Thyroid gland (tissue), 4 donors: ENCODE results near the gene PROKR1. TPM values are rescaled to one million over a fixed set of nuclear protein-coding genes. Genes with fewer than 3 reads are reported as not detected.
"Not testable (repeated sequence)": the region's sequence is repeated elsewhere in the genome, so short reads cannot be mapped to it uniquely, and the experiment has no call there.

ENCODE experiments used
- DNase-seq, 2 donors: peaks; one replicate each; pipeline ENCODE4 v3.0.0-alpha.2; 2019
- H3K27ac ChIP-seq, 3 donors: fragments of 200-600 bp; sonication (generic); 1 replicate in 2 of 3; 2 replicates in 1 of 3; pipeline ENCODE4 v1.5.1; 2016 to 2019; ENCODE audit warnings: mild to moderate bottlenecking in 1 of 3, moderate library complexity in 1 of 3
- H3K27me3 ChIP-seq: fragments of 200-600 bp; sonication (generic); one replicate; pipeline ENCODE4 v1.5.1; 2019
- H3K36me3 ChIP-seq, 2 donors: fragments of 200-600 bp; sonication (generic); one replicate each; pipeline ENCODE4 v1.5.1; 2016 to 2019
- H3K4me1 ChIP-seq, 2 donors: fragments of 200-600 bp; sonication (generic); one replicate each; pipeline ENCODE4 v1.5.1; 2017 to 2019
- H3K4me3 ChIP-seq, 3 donors: fragments of 200-600 bp; sonication (generic); replicated peaks in 1 of 3; 1 replicate in 2 of 3; 2 replicates in 1 of 3; pipeline ENCODE4 v1.5.1; 2016; ENCODE audit warnings: mild to moderate bottlenecking in 1 of 3
- H3K9me3 ChIP-seq: fragments of 200-600 bp; sonication (generic); one replicate; pipeline ENCODE4 v1.5.1; 2017
- CTCF ChIP-seq, 6 experiments: fragments of 200-600 bp in 3 of 6; fragments of 450-650 bp in 3 of 6; sonication (generic) in 3 of 6; IDR thresholded peaks; one replicate each; pipeline ENCODE4 v1.5.1; 2016 to 2019; ENCODE audit warnings: antibody characterized with exemption in 6 of 6, mild to moderate bottlenecking in 2 of 6, inconsistent platforms in 1 of 6, moderate library complexity in 1 of 6
- POLR2A ChIP-seq, 2 donors: fragments of 450-650 bp; IDR thresholded peaks; one replicate each; pipeline ENCODE4 v1.6.1; 2017; ENCODE audit warnings: antibody characterized with exemption in 2 of 2, mild to moderate bottlenecking in 2 of 2, moderate library complexity in 1 of 2
- WGBS, 2 donors: methylation state at CpG; one replicate each; pipeline ENCODE4 v1.1.5; 2017; 5-methylcytosine and 5-hydroxymethylcytosine counted together
- intact Hi-C: fragments of 100-400 bp; cut with DNase I; formaldehyde crosslinking; loops from one replicate; pipeline ENCODE4 v1.15.1; 2023
- total RNA-seq, 4 donors: library from RNA; depleted of rRNA; stranded (reverse); fragments of >200 nt; gene quantifications; one replicate each; pipeline ENCODE4 v1.2.3, GENCODE V29; 2016

The PROKR1 gene
- total RNA-seq, 4 donors from 2014 or later: not detected

DNA sequence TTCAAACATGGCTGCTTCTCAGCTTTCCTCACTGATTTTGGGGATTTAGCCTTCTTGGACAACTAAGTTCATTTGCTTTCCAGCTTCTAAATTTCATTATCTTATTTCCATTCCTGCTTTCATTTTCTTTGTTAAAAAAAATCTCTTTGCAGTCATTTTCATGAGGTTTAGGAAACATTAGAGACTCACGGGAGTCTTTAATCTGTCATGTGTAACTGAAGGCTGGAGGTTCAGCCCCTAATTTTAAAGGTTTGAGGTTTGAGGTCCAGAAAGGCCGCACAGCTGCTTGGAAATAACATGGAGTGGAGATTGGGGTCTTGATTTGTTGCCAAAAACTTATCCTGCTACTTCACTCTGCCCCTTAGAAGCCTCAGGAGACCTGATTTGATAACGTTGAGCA is 30.3 kb downstream of the PROKR1 start:
- H3K27me3 ChIP-seq: no peaks in the 10 kb centered on the region
- no peaks in the 10 kb centered on the region for H3K36me3 ChIP-seq
- no peaks in the 10 kb centered on the region for H3K9me3 ChIP-seq
- DNase-seq: no peak
- intact Hi-C loops: no loop called here
- no peak overlapping the region for H3K27ac ChIP-seq
- no peak overlapping the region for H3K4me3 ChIP-seq
- WGBS, 2 donors: 67 to 74% methylated on average over 3 of the region's 3 CpGs
- TF ChIP-seq POLR2A (IDR thresholded peaks at IDR 0.05): no peak
- TF ChIP-seq CTCF (IDR thresholded peaks at IDR 0.05): no peak
- H3K4me1 ChIP-seq: no peaks in the 10 kb centered on the region

DNA sequence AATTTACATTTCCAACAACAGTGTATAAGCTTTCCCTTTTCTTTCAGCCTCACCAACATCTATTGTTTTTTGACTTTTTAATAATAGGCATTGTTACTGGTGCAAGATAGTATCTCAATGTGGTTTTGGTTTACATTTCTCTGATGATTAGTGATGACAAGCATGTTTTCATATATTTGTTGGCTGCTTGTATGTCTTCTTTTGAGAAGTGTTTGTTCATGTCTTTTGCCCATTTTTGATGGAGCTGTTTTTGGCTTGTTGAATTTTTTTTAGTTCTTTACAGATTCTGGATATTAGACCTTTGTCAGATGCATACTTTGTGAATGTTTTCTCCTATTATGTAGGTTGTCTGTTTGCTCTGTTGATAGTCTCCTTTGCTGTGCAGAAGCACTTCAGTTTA is 32.1 kb downstream of the PROKR1 start:
- Histone ChIP-seq H3K4me1 (no peaks in the 10 kb centered on the region), H3K36me3 (no peaks in the 10 kb centered on the region), H3K9me3 (no peaks in the 10 kb centered on the region), H3K4me3 (no peak overlapping the region), H3K27me3 (no peaks in the 10 kb centered on the region), H3K27ac (no peak overlapping the region)
- DNase-seq: no peak
- TF ChIP-seq CTCF (IDR thresholded peaks at IDR 0.05) (no peak), POLR2A (IDR thresholded peaks at IDR 0.05) (no peak)
- intact Hi-C loops: no loop called here

GRCh38 chr2:68677837-68678236 is 34.5 kb downstream of the PROKR1 start:
- H3K4me1 ChIP-seq, H3K27me3 ChIP-seq, H3K4me3 ChIP-seq, H3K27ac ChIP-seq, H3K36me3 ChIP-seq, intact Hi-C loops, DNase-seq, H3K9me3 ChIP-seq: not testable (repeated sequence)
- WGBS, 2 donors: 91 to 97% methylated on average over 3 of the region's 3 CpGs

DNA sequence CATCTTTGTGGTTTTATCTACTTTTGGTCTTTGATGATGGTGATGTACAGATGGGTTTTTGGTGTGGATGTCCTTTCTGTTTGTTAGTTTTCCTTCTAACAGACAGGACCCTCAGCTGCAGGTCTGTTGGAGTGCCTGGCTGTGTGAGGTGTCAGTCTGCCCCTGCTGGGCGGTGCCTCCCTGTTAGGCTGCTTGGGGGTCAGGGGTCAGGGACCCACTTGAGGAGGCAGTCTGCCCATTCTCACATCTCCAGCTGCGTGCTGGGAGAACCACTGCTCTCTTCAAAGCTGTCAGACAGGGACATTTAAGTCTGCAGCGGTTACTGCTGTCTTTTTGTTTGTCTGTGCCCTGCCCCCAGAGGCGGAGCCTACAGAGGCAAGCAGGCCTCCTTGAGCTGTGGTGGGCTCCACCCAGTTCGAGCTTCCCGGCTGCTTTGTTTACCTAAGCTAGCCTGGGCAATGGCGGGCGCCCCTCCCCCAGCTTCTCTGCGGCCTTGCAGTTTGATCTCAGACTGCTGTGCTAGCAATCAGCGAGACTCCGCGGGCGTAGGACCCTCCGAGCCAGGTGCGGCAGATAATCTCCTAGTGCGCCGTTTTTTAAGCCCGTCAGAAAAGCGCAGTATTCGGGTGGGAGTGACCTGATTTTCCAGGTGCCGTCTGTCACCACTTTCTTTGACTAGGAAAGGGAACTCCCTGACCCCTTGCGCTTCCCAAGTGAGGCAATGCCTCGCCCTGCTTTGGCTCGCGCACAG is 36.0 kb downstream of the PROKR1 start:
- intact Hi-C loops: not testable (repeated sequence)
- DNase-seq: peak; percentile 23 to 36

DNA sequence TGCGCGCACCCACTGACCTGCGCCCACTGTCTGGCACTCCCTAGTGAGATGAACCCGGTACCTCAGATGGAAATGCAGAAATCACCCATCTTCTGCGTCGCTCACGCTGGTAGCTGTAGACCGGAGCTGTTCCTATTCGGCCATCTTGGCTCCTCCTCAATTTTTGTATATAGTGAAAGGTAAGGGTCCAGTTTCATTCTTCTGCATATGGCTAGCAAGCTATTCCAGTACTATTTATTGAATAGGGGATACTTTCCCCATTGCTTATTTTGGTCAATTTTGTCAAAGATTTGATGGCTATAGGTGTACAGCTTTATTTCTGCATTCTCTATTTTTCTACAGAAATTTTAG is 36.5 kb downstream of the PROKR1 start:
- DNase-seq, intact Hi-C loops, H3K4me3 ChIP-seq, H3K9me3 ChIP-seq, H3K27me3 ChIP-seq, H3K36me3 ChIP-seq, H3K27ac ChIP-seq, H3K4me1 ChIP-seq: not testable (repeated sequence)
- WGBS, 2 donors: 94 to 99% methylated on average over 9 of the region's 9 CpGs

More for the DNA sequence above, 36.0 kb downstream of the PROKR1 start:
- H3K27ac ChIP-seq, H3K4me3 ChIP-seq, H3K27me3 ChIP-seq, H3K4me1 ChIP-seq, H3K9me3 ChIP-seq, H3K36me3 ChIP-seq: not testable (repeated sequence)
- WGBS, 2 donors: 46 to 71% methylated on average over 15 to 19 of the region's 25 CpGs

DNA sequence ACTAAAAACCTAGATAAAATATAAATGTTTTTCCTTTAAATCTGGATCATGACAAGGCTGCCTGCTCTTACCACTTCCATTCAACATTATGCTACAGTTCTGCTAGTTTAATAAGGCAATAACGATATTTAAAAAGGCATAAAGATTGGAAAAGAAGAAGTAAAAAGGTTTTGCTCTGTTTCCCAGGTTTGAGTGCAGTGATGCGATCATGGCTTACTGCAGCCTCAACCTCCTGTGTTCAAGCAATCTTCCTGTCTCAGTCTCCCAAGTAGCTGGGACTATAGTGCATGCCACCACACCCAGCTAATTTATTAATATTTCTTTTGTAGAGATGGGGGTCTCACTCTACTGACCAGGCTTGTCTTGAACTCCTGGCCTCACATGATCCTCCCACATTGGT is 40.8 kb downstream of the PROKR1 start:
- no peaks in the 10 kb centered on the region for H3K36me3 ChIP-seq
- no peaks in the 10 kb centered on the region for H3K27me3 ChIP-seq
- H3K9me3 ChIP-seq: no peaks in the 10 kb centered on the region
- H3K27ac ChIP-seq: no peak overlapping the region
- TF ChIP-seq CTCF (IDR thresholded peaks at IDR 0.05) (no peak), POLR2A (IDR thresholded peaks at IDR 0.05) (no peak)
- 50 to 71% methylated on average over 2 of the region's 2 CpGs for WGBS, 2 donors
- H3K4me1 ChIP-seq: no peaks in the 10 kb centered on the region
- intact Hi-C loops: no loop called here
- DNase-seq: no peak
- H3K4me3 ChIP-seq: no peak overlapping the region

- TF ChIP-seq POLR2A (IDR thresholded peaks at IDR 0.05) (no peak), CTCF (IDR thresholded peaks at IDR 0.05) (no peak)
- H3K9me3 ChIP-seq: no peaks in the 10 kb centered on the region
- H3K4me3 ChIP-seq: no peak overlapping the region
- no peak for DNase-seq
- 72 to 81% methylated on average over 5 of the region's 5 CpGs for WGBS, 2 donors
- no peaks in the 10 kb centered on the region for H3K27me3 ChIP-seq
- no peaks in the 10 kb centered on the region for H3K4me1 ChIP-seq
- intact Hi-C loops: no loop called here
- H3K27ac ChIP-seq: no peak overlapping the region
- no peaks in the 10 kb centered on the region for H3K36me3 ChIP-seq
Observed at GRCh38 chr2:68686178-68686577, 42.8 kb downstream of the PROKR1 start.
